ENCODE data around the gene BMPR1B. TPM values are rescaled to one million over a fixed set of nuclear protein-coding genes. Genes with fewer than 3 reads are reported as not detected.

Gene BMPR1B
- total and polyA plus RNA-seq, 9 of the 15 experiments (the other 6 are each of a cell fraction or from before 2014, with no cell fraction given) = 0.01 TPM; not detected in 8

GRCh38 chr4:94892051-94892450, 134.3 kb downstream of the BMPR1B start (continued):
- TF ChIP-seq FOXM1 (IDR thresholded peaks at IDR 0.05; ENCODE audit: low read depth) (no peak), FOXM1 (CRISPR knock-in tag; IDR thresholded peaks at IDR 0.05; ENCODE audit: low read depth) (no peak), MECOM (CRISPR knock-in tag; IDR thresholded peaks at IDR 0.05) (no peak)

- Histone ChIP-seq H3K79me2 (ENCODE audit: control insufficient read depth, insufficient read depth, low read length) (no peaks in the 10 kb centered on the region), H4K20me1 (replicated peaks; ENCODE audit: control insufficient read depth, insufficient read depth, low read length) (no peaks in the 10 kb centered on the region), H3K27ac (ENCODE audit: extremely low read depth, low read depth, low read length) (no peak overlapping the region), H2AFZ (ENCODE audit: low read depth, low read length) (no peak overlapping the region), H3K9me3 (replicated peaks; ENCODE audit: control insufficient read depth, insufficient read depth, low read depth, low read length) (no peaks in the 10 kb centered on the region), H3K9me1 (ENCODE audit: control insufficient read depth, insufficient read depth, low read length) (no peaks in the 10 kb centered on the region), H3K4me1 (replicated peaks in 1 of 2; ENCODE audit: control insufficient read depth in 2 of 2, insufficient read depth in 2 of 2, low read length in 2 of 2) (peaks cover 0 to 2% of the 10 kb centered on the region in 2 experiments; a peak in 1 of 5 replicates), H3K4me3 (no peak overlapping the region), H3K36me3 (ENCODE audit: control insufficient read depth, insufficient read depth, low read length) (no peaks in the 10 kb centered on the region), H3K9ac (ENCODE audit: insufficient read depth in 1 of 2, low read depth in 2 of 2, low read length in 2 of 2) (no peak overlapping the region), H3K27me3 (ENCODE audit: control insufficient read depth in 2 of 2, insufficient read depth in 2 of 2, low read length in 2 of 2) (no peaks in the 10 kb centered on the region), H3K4me2 (ENCODE audit: insufficient read depth, low read length) (no peak overlapping the region)
- no peak for FAIRE-seq
- ATAC-seq = no peak
- CTCF ChIA-PET (ENCODE audit: low intra/inter-chr PET ratio) = no interaction called here
- DNase-seq (ENCODE audit: extremely low read depth in 1 of 4, low spot score in 3 of 4) = no peak
- POLR2A ChIA-PET = no interaction called here
- BruUV-seq (replicated peaks) = no TSS peak
- intact Hi-C loops (cut with micrococcal nuclease) = no loop called here
- TF ChIP-seq POLR3G (IDR thresholded peaks at IDR 0.05; ENCODE audit: extremely low read depth, insufficient read length, insufficient replicate concordance) (no peak), ZNF740 (CRISPR knock-in tag; IDR thresholded peaks at IDR 0.05) (no peak), ZNF740 (tag; IDR thresholded peaks at IDR 0.05) (no peak), RBM22 (IDR thresholded peaks at IDR 0.05; ENCODE audit: low read depth, low read length, poor library complexity, severe bottlenecking) (no peak), MTA2 (IDR thresholded peaks at IDR 0.05; ENCODE audit: low read depth) (no peak), ZSCAN32 (CRISPR knock-in tag; IDR thresholded peaks at IDR 0.05) (no peak), ZNF274 (IDR thresholded peaks at IDR 0.05; ENCODE audit: borderline replicate concordance, low read depth, low read length) (no peak), ZNF785 (CRISPR knock-in tag; IDR thresholded peaks at IDR 0.05) (no peak), SMARCC2 (IDR thresholded peaks at IDR 0.05; ENCODE audit: low read depth) (no peak), RBBP5 (IDR thresholded peaks at IDR 0.05; ENCODE audit: borderline replicate concordance, insufficient read depth, low read length, poor library complexity, severe bottlenecking) (no peak), POLR2AphosphoS5 (IDR thresholded peaks at IDR 0.05; ENCODE audit: control insufficient read depth, insufficient read depth, low read depth, low read length) (no peak)
- TF ChIP-seq, protein P1, sequence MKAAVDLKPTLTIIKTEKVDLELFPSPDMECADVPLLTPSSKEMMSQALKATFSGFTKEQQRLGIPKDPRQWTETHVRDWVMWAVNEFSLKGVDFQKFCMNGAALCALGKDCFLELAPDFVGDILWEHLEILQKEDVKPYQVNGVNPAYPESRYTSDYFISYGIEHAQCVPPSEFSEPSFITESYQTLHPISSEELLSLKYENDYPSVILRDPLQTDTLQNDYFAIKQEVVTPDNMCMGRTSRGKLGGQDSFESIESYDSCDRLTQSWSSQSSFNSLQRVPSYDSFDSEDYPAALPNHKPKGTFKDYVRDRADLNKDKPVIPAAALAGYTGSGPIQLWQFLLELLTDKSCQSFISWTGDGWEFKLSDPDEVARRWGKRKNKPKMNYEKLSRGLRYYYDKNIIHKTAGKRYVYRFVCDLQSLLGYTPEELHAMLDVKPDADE (conservative IDR thresholded peaks at IDR 0.05; ENCODE audit: control insufficient read depth, low read depth, low read length) = no peak
- in situ Hi-C loops (cut with MboI) = no loop called here
- 0% methylated on average over 2 of the region's 2 CpGs for WGBS (ENCODE audit: insufficient coverage, low coverage, missing lambda C conversion rate)
Measured at GRCh38 chr4:94895081-94895480, 137.3 kb downstream of the BMPR1B start.
